ENCODE measurements around the gene PMPCA.

Gene PMPCA

GRCh38 chr9:136453326-136453725 is 42.9 kb downstream of the PMPCA start:
- no peak overlapping the region for H3K4me2 ChIP-seq (ENCODE audit: low read depth, low read length, poor library complexity, severe bottlenecking)
- no peaks in the 10 kb centered on the region for H3K27me3 ChIP-seq (ENCODE audit: insufficient read depth, low read length, poor library complexity, severe bottlenecking)
- H3K9me3 ChIP-seq (ENCODE audit: insufficient read depth, low read depth, low read length) = no peaks in the 10 kb centered on the region
- H3K9ac ChIP-seq (ENCODE audit: low read depth, low read length, poor library complexity, severe bottlenecking) = no peak overlapping the region
- H2AFZ ChIP-seq (ENCODE audit: low read length) = no peak overlapping the region
- no peaks in the 10 kb centered on the region for H4K20me1 ChIP-seq (ENCODE audit: insufficient read depth, low read length, poor library complexity, severe bottlenecking)
- TF ChIP-seq CTCF (conservative IDR thresholded peaks at IDR 0.05; ENCODE audit: low read length) (no peak), EZH2phosphoT487 (IDR thresholded peaks at IDR 0.05; ENCODE audit: borderline replicate concordance) (no peak)
- peaks cover 77% of the 10 kb centered on the region; the same call in 1 of the 2 replicates for H3K36me3 ChIP-seq (ENCODE audit: insufficient read depth, low read length)
- H3K4me3 ChIP-seq (ENCODE audit: low read length, poor library complexity, severe bottlenecking) = no peak overlapping the region
- H3K4me1 ChIP-seq (ENCODE audit: insufficient read depth, low read length, poor library complexity, severe bottlenecking) = no peaks in the 10 kb centered on the region
- no peaks in the 10 kb centered on the region for H3K9me2 ChIP-seq (replicated peaks; ENCODE audit: low read depth, low read length)
- no peaks in the 10 kb centered on the region for H3K79me2 ChIP-seq (ENCODE audit: insufficient read depth, low read length)
- no peaks in the 10 kb centered on the region for H3F3A ChIP-seq (ENCODE audit: low read depth)

GRCh38 chr9:136454026-136454796 is 43.8 kb downstream of the PMPCA start:
- H3K79me2 ChIP-seq (ENCODE audit: insufficient read depth, low read length) = no peaks in the 10 kb centered on the region
- no peak overlapping the region for H3K9ac ChIP-seq (ENCODE audit: low read depth, low read length, poor library complexity, severe bottlenecking)
- H3K4me3 ChIP-seq (ENCODE audit: low read length, poor library complexity, severe bottlenecking) = no peak overlapping the region
- no peaks in the 10 kb centered on the region for H3K9me3 ChIP-seq (ENCODE audit: insufficient read depth, low read depth, low read length)
- H3K36me3 ChIP-seq (ENCODE audit: insufficient read depth, low read length) = peaks cover 80% of the 10 kb centered on the region; the same call in 1 of the 2 replicates
- H3K9me2 ChIP-seq (replicated peaks; ENCODE audit: low read depth, low read length) = no peaks in the 10 kb centered on the region
- no peak overlapping the region for H2AFZ ChIP-seq (ENCODE audit: low read length)
- H3K4me1 ChIP-seq (ENCODE audit: insufficient read depth, low read length, poor library complexity, severe bottlenecking) = no peaks in the 10 kb centered on the region
- H3K4me2 ChIP-seq (ENCODE audit: low read depth, low read length, poor library complexity, severe bottlenecking) = no peak overlapping the region
- no peaks in the 10 kb centered on the region for H4K20me1 ChIP-seq (ENCODE audit: insufficient read depth, low read length, poor library complexity, severe bottlenecking)
- H3F3A ChIP-seq (ENCODE audit: low read depth) = no peaks in the 10 kb centered on the region
- no peak for TF ChIP-seq EZH2phosphoT487 (IDR thresholded peaks at IDR 0.05; ENCODE audit: borderline replicate concordance)
- TF ChIP-seq CTCF (conservative IDR thresholded peaks at IDR 0.05; ENCODE audit: low read length) = no peak
- H3K27me3 ChIP-seq (ENCODE audit: insufficient read depth, low read length, poor library complexity, severe bottlenecking) = no peaks in the 10 kb centered on the region

GRCh38 chr9:136455043-136456002 is 44.9 kb downstream of the PMPCA start:
- no peaks in the 10 kb centered on the region for H3K79me2 ChIP-seq (ENCODE audit: insufficient read depth, low read length)
- H3K4me3 ChIP-seq (ENCODE audit: low read length, poor library complexity, severe bottlenecking) = no peak overlapping the region
- H3K27me3 ChIP-seq (ENCODE audit: insufficient read depth, low read length, poor library complexity, severe bottlenecking) = no peaks in the 10 kb centered on the region
- no peak overlapping the region for H2AFZ ChIP-seq (ENCODE audit: low read length)
- no peaks in the 10 kb centered on the region for H3K9me3 ChIP-seq (ENCODE audit: insufficient read depth, low read depth, low read length)
- H3K4me1 ChIP-seq (ENCODE audit: insufficient read depth, low read length, poor library complexity, severe bottlenecking) = no peaks in the 10 kb centered on the region
- no peak overlapping the region for H3K4me2 ChIP-seq (ENCODE audit: low read depth, low read length, poor library complexity, severe bottlenecking)
- TF ChIP-seq CTCF (conservative IDR thresholded peaks at IDR 0.05; ENCODE audit: low read length) = no peak
- no peak for TF ChIP-seq EZH2phosphoT487 (IDR thresholded peaks at IDR 0.05; ENCODE audit: borderline replicate concordance)
- H4K20me1 ChIP-seq (ENCODE audit: insufficient read depth, low read length, poor library complexity, severe bottlenecking) = no peaks in the 10 kb centered on the region
- no peak overlapping the region for H3K9ac ChIP-seq (ENCODE audit: low read depth, low read length, poor library complexity, severe bottlenecking)
- H3K36me3 ChIP-seq (ENCODE audit: insufficient read depth, low read length) = peaks cover 79% of the 10 kb centered on the region; the same call in 1 of the 2 replicates
- H3K9me2 ChIP-seq (replicated peaks; ENCODE audit: low read depth, low read length) = no peaks in the 10 kb centered on the region
- no peaks in the 10 kb centered on the region for H3F3A ChIP-seq (ENCODE audit: low read depth)

All from Loucy (cell line).